ENCODE results near the gene ZNF804B. TPM values are rescaled to one million over a fixed set of nuclear protein-coding genes. Genes with fewer than 3 reads are reported as not detected.

ZNF804B gene
- total RNA-seq, 2 donors from 2014 or later = not detected

GRCh38 chr7:88792361-88792760, 32.9 kb downstream of the ZNF804B start:
- H3K27ac ChIP-seq = no peak overlapping the region
- no peak overlapping the region for H3K9ac ChIP-seq (ENCODE audit: low read depth in 2 of 2, low read length in 2 of 2)
- no peaks in the 10 kb centered on the region for H3K4me1 ChIP-seq
- no peaks in the 10 kb centered on the region for H3K36me3 ChIP-seq
- no peak for DNase-seq
- no peaks in the 10 kb centered on the region for H3K27me3 ChIP-seq
- no peaks in the 10 kb centered on the region for H3K9me3 ChIP-seq
- no peak for TF ChIP-seq CTCF (IDR thresholded peaks at IDR 0.05)
- no peak overlapping the region for H3K4me3 ChIP-seq
- intact Hi-C loops (cut with DNase I) = no loop called here

DNA sequence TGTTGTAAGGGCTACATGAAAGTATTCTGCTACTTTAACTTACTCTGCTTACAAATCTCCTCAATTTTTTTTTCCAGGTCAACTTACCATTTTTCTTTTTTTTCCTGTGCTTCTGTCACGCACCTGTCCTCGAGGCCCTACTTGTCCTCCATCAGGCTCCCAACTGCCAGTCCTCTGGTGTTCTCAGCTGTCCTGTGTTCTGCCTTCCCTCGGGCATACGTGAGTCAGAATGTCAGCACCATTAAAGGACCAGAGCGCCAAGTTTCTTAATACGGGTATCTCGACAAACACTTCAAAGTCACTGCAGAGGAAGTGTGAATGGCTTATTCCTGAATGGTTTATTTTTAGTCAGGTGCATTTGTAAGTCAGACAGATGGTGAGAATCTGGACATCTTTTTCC, 36.1 kb downstream of the ZNF804B start, which contains the start of gene TEX47:
Gene TEX47, minus strand, starts transcription at position 185 of the 400 bp plus-strand sequence. CDS start 795 bp downstream, outside the sequence.
- Histone ChIP-seq H3K9ac (ENCODE audit: low read depth in 2 of 2, low read length in 2 of 2) (no peak within 1 kb of the TSS), H3K4me1 (no peaks in the 10 kb centered on the region), H3K36me3 (no peaks in the 10 kb centered on the region), H3K9me3 (no peaks in the 10 kb centered on the region), H3K27me3 (no peaks in the 10 kb centered on the region), H3K4me3 (no peak within 1 kb of the TSS), H3K27ac (no peak within 1 kb of the TSS)
- no peak for DNase-seq
- no peak for TF ChIP-seq CTCF (IDR thresholded peaks at IDR 0.05)
- intact Hi-C loops (cut with DNase I) = no loop called here

DNA sequence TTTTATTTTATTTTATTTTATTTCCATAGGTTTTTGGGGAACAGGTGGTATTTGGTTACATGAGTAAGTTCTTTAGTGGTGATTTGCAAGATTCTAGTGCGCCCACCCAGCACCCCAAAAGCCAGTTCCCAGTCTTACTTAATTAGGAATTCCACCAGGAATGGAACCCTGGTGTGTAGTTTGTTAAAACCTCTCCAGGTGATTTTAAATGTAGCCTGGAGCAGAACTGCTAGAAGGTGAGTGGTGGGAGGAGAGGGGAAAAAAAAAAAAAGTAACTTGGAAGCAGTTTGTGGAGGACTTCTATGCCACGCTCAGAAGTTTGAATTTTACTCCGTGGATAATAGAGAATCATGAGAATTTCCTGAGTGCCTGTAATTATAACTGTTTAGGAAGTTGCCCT, 41.5 kb downstream of the ZNF804B start:
- Histone ChIP-seq H3K27ac (no peak overlapping the region), H3K9me3 (no peaks in the 10 kb centered on the region), H3K4me1 (no peaks in the 10 kb centered on the region), H3K4me3 (no peak overlapping the region), H3K9ac (ENCODE audit: low read depth in 2 of 2, low read length in 2 of 2) (no peak overlapping the region), H3K36me3 (no peaks in the 10 kb centered on the region), H3K27me3 (no peaks in the 10 kb centered on the region)
- DNase-seq = no peak
- intact Hi-C loops (cut with DNase I) = no loop called here
- TF ChIP-seq CTCF (IDR thresholded peaks at IDR 0.05) = no peak

DNA sequence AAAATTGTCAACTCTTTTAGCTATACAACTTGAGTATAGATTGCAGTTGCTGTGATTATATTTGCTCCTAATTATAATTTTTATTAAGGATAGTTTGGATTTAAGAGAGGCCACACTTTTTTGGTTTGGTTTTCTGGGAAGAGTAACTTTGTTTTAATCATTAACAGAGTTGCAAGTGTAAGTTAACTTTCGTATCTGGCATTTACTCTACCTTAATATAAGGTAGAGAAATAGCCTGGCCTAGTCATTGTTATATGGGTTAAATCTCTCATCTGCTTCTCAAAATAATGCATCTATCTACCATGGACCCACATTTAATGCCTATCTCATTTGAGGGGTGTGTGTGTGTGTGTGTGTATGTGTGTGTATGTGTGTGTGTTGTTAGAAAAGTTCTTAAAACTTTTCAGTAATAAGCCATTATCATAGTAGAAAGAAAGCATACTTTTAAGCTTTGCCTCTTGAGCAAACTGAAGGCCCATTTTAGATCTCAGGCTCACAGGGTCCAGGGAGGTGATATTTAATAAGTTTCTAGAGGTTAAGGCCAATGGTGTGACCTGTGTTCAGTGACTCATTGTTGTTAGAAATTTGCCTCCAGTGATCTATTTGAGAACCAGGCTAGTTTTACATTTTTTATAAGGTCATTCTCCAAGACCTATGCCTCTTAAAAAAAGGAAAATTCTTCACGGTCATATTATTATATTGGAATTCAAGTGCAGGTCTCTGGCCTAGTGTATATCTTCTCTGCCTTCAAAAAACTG, 47.0 kb downstream of the ZNF804B start:
- no peak for TF ChIP-seq CTCF (IDR thresholded peaks at IDR 0.05)
- Histone ChIP-seq H3K27me3 (no peaks in the 10 kb centered on the region), H3K9ac (ENCODE audit: low read depth in 2 of 2, low read length in 2 of 2) (no peak overlapping the region), H3K36me3 (no peaks in the 10 kb centered on the region), H3K4me1 (no peaks in the 10 kb centered on the region), H3K4me3 (no peak overlapping the region), H3K27ac (no peak overlapping the region), H3K9me3 (no peaks in the 10 kb centered on the region)
- DNase-seq = no peak
- intact Hi-C loops (cut with DNase I) = no loop called here

DNA sequence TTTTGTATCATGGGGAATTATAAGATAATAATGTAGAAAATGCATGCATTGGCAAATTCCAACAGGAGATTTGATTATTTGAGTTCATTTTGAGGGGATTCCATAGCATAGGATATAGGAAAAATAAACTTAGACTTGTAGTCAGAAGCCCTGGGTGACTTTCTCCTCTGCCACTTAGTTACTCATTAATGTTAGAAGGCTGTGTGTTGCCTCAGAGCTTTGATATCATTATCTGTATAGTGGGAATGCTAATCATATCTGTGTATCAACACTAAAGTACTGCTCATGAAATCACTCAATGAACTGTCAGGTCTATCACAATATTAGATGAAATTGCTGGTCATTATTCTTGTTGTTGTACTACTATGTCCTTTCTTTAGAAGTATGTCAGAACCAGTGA, 59.1 kb downstream of the ZNF804B start:
- Histone ChIP-seq H3K27me3 (no peaks in the 10 kb centered on the region), H3K4me1 (no peaks in the 10 kb centered on the region), H3K9me3 (no peaks in the 10 kb centered on the region), H3K36me3 (no peaks in the 10 kb centered on the region), H3K4me3 (no peak overlapping the region), H3K27ac (no peak overlapping the region), H3K9ac (ENCODE audit: low read depth in 2 of 2, low read length in 2 of 2) (no peak overlapping the region)
- no peak for DNase-seq
- TF ChIP-seq CTCF (IDR thresholded peaks at IDR 0.05) = no peak
- intact Hi-C loops (cut with DNase I) = no loop called here
